ENCODE measurements around the gene MED4.

- TF ChIP-seq POLR2A (IDR thresholded peaks at IDR 0.05; ENCODE audit: low read depth, low read length) = no peak
- no peak for TF ChIP-seq POLR2AphosphoS5 (IDR thresholded peaks at IDR 0.05; ENCODE audit: low read depth, low read length)
Measured at GRCh38 chr13:48078251-48078656, 16.6 kb downstream of the MED4 start.

Measured in GM12892 (cell line).